Trophoblast cell (in vitro differentiated cells and primary cell): ENCODE results near the gene CLEC12A.
A peak's percentile ranks its signal among the peaks of the same experiment; 100 is the strongest.

Source experiments
- DNase-seq, 2 donors: peaks; one replicate each; pipeline ENCODE4 v3.0.0-alpha.2; 2016
- H2AFZ ChIP-seq: 2 replicates; pipeline ENCODE4 v1.6.1; 2013; ENCODE audit warnings: low read length, moderate library complexity, mild to moderate bottlenecking; ENCODE audit not compliant: insufficient read depth, poor library complexity
- H2AK5ac ChIP-seq: 2 replicates; pipeline ENCODE4 v1.6.1; 2013; ENCODE audit warnings: mild to moderate bottlenecking, low read length
- H2BK120ac ChIP-seq: 2 replicates; pipeline ENCODE4 v1.6.1; 2013; ENCODE audit warnings: low read length, mild to moderate bottlenecking, moderate library complexity; ENCODE audit not compliant: insufficient read depth, poor library complexity
- H2BK12ac ChIP-seq: 2 replicates; pipeline ENCODE4 v1.6.1; 2013; ENCODE audit warnings: mild to moderate bottlenecking, low read length, moderate library complexity
- H2BK5ac ChIP-seq: 2 replicates; pipeline ENCODE4 v1.6.1; 2013; ENCODE audit warnings: low read length, low read depth, moderate library complexity, mild to moderate bottlenecking; ENCODE audit not compliant: poor library complexity
- H3K14ac ChIP-seq: 2 replicates; pipeline ENCODE4 v1.6.1; 2013; ENCODE audit warnings: mild to moderate bottlenecking, low read length
- H3K18ac ChIP-seq: 2 replicates; pipeline ENCODE4 v1.6.1; 2013; ENCODE audit warnings: mild to moderate bottlenecking, low read length
- H3K23ac ChIP-seq: 2 replicates; pipeline ENCODE4 v1.6.1; 2013; ENCODE audit warnings: low read length
- H3K27ac ChIP-seq: 2 replicates; pipeline ENCODE4 v1.5.1; 2013; ENCODE audit warnings: low read depth, mild to moderate bottlenecking, inconsistent platforms, low read length, moderate library complexity
- H3K27me3 ChIP-seq: 2 replicates; pipeline ENCODE4 v1.6.1; 2013; ENCODE audit warnings: inconsistent platforms, mild to moderate bottlenecking, low read length, moderate library complexity; ENCODE audit not compliant: insufficient read depth
- H3K36me3 ChIP-seq, 2 experiments: 1 replicate in 1 of 2; 2 replicates in 1 of 2; pipeline ENCODE4 v1.6.1; 2013; ENCODE audit warnings: low read length in 2 of 2, mild to moderate bottlenecking in 2 of 2, moderate library complexity in 1 of 2; ENCODE audit not compliant: insufficient read depth in 2 of 2, control insufficient read depth in 1 of 2
- H3K4ac ChIP-seq: 2 replicates; pipeline ENCODE4 v1.6.1; 2013; ENCODE audit warnings: low read depth, mild to moderate bottlenecking, low read length, moderate library complexity
- H3K4me1 ChIP-seq, 2 experiments: 1 replicate in 1 of 2; 2 replicates in 1 of 2; pipeline ENCODE4 v1.6.1; 2013; ENCODE audit warnings: low read length in 2 of 2, mild to moderate bottlenecking in 2 of 2, moderate library complexity in 1 of 2; ENCODE audit not compliant: insufficient read depth in 2 of 2, control insufficient read depth in 1 of 2
- H3K4me2 ChIP-seq: 2 replicates; pipeline ENCODE4 v1.6.1; 2013; ENCODE audit warnings: inconsistent platforms, mild to moderate bottlenecking, low read length, moderate library complexity
- H3K4me3 ChIP-seq: 2 replicates; pipeline ENCODE4 v1.5.1; 2013; ENCODE audit warnings: mild to moderate bottlenecking, low read depth, low read length, inconsistent platforms
- H3K79me1 ChIP-seq: one replicate; pipeline ENCODE4 v1.6.1; 2013; ENCODE audit warnings: low read length
- H3K79me2 ChIP-seq: 2 replicates; pipeline ENCODE4 v1.6.1; 2013; ENCODE audit warnings: low read length, mild to moderate bottlenecking; ENCODE audit not compliant: control insufficient read depth, insufficient read depth, poor library complexity
- H3K9ac ChIP-seq: 2 replicates; pipeline ENCODE4 v1.6.1; 2013; ENCODE audit warnings: mild to moderate bottlenecking, low read length
- H3K9me3 ChIP-seq: 2 replicates; pipeline ENCODE4 v1.6.1; 2013; ENCODE audit warnings: low read depth, mild to moderate bottlenecking, control low read depth, inconsistent platforms, low read length; ENCODE audit not compliant: insufficient read depth
- H4K12ac ChIP-seq: 2 replicates; pipeline ENCODE4 v1.6.1; 2013; ENCODE audit warnings: low read depth, mild to moderate bottlenecking, low read length, moderate library complexity
- H4K8ac ChIP-seq: 2 replicates; pipeline ENCODE4 v1.6.1; 2013; ENCODE audit warnings: low read depth, mild to moderate bottlenecking, low read length, moderate library complexity
- H4K91ac ChIP-seq: one replicate; pipeline ENCODE4 v1.6.1; 2013; ENCODE audit warnings: low read depth, mild to moderate bottlenecking, low read length, moderate library complexity
- WGBS: extraction: QIAGEN DNeasy Blood & Tissue Kit; methylation state at CpG from one replicate; pipeline ENCODE4 v1.1.7; 2013; ENCODE audit warnings: missing lambda C conversion rate; ENCODE audit not compliant: insufficient read length, insufficient coverage; ENCODE audit errors: extremely low coverage; 5-methylcytosine and 5-hydroxymethylcytosine counted together

CLEC12A gene

DNA sequence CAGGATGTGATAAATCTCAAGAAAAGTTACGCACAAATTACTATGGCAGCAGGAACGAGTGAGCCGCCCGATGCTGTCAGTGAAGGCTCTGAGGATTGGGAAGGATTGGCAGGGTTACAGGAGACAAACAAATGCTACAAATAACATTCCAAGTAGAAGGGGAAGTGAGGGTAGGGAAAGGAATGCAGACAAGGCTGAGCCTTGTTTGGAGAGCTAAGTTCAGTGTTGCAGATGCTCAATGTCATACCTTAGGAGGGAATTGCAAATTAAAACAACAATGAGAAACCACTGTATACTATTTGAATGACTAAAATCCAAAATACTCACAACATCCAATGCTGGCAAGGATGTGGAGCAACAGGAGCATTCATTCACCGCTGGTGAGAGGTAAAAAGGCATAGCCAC is 60.6 kb downstream of the CLEC12A start:
- Histone ChIP-seq H3K27ac (no peak overlapping the region), H3K9ac (no peak overlapping the region), H3K36me3 (peaks cover 0 to 2% of the 10 kb centered on the region in 2 experiments), H3K9me3 (no peaks in the 10 kb centered on the region), H2AFZ (no peak overlapping the region), H2AK5ac (no peak overlapping the region), H3K23ac (no peak overlapping the region), H2BK12ac (no peak overlapping the region), H3K4me2 (no peak overlapping the region), H2BK120ac (no peak overlapping the region), H3K27me3 (no peaks in the 10 kb centered on the region), H2BK5ac (no peak overlapping the region), H3K4ac (no peak overlapping the region), H3K14ac (no peak overlapping the region), H4K12ac (no peak overlapping the region), H3K4me1 (no peaks in the 10 kb centered on the region), H3K79me2 (no peaks in the 10 kb centered on the region), H4K91ac (no peak overlapping the region), H3K18ac (no peak overlapping the region), H3K4me3 (no peak overlapping the region), H3K79me1 (no peaks in the 10 kb centered on the region), H4K8ac (no peak overlapping the region)
- no CpG with 5 or more reads among the region's 5 CpGs for WGBS
- peak; percentile 93 to 96 for DNase-seq

DNA sequence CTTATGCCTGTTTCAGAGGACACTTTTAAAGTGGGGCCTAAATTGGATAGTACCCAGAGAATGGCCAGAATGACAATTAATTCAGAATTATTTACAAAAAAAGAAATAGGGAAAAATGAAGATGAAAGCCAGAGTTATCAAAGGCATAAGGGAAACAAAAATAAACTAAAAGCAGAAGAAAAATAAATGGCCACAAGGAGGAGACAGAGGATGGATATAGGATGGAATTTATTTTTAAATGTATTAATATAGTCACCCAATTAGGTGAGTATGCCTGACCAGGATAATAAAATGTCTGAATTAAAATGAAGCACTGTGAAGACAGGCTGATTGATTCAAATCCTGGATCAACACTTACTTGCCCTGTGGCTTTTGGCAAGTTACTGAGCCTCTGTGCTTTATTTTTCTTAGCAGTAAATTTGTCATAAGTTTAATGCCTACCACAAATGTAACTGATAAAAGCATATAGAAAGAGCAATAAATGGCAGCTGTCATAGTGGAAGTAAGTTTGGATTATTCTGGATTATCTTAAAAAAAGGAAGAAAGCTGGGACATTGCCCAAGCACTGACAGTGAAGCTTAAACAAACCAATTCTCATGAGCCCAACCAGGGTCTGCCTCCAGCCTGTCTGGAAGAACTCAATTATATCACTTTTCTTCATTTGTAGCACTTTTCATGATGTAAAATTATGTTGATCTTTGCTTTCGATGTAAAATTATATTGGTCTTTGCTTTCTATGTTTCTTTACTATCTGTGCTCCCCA is 62.8 kb downstream of the CLEC12A start:
- no peaks in the 10 kb centered on the region for H3K9me3 ChIP-seq
- H2BK120ac ChIP-seq: no peak overlapping the region
- no peaks in the 10 kb centered on the region for H3K4me1 ChIP-seq
- no peak overlapping the region for H2AK5ac ChIP-seq
- DNase-seq: peak in 1 of 2 donors; percentile 67
- no peaks in the 10 kb centered on the region for H3K79me2 ChIP-seq
- H3K4me3 ChIP-seq: no peak overlapping the region
- no peak overlapping the region for H4K12ac ChIP-seq
- H3K4me2 ChIP-seq: no peak overlapping the region
- H3K23ac ChIP-seq: no peak overlapping the region
- H3K9ac ChIP-seq: no peak overlapping the region
- peaks cover 0 to 2% of the 10 kb centered on the region in 2 experiments for H3K36me3 ChIP-seq
- H3K27ac ChIP-seq: no peak overlapping the region
- no peak overlapping the region for H3K4ac ChIP-seq
- no peak overlapping the region for H2BK12ac ChIP-seq
- no peak overlapping the region for H3K18ac ChIP-seq
- H3K14ac ChIP-seq: no peak overlapping the region
- H3K79me1 ChIP-seq: no peaks in the 10 kb centered on the region
- H2AFZ ChIP-seq: no peak overlapping the region
- no peak overlapping the region for H2BK5ac ChIP-seq
- no CpG with 5 or more reads among the region's 1 CpG for whole genome bisulfite sequencing
- no peak overlapping the region for H4K91ac ChIP-seq
- H4K8ac ChIP-seq: no peak overlapping the region
- no peaks in the 10 kb centered on the region for H3K27me3 ChIP-seq
